ENCODE data around the gene MT1X.

Gene MT1X

DNA sequence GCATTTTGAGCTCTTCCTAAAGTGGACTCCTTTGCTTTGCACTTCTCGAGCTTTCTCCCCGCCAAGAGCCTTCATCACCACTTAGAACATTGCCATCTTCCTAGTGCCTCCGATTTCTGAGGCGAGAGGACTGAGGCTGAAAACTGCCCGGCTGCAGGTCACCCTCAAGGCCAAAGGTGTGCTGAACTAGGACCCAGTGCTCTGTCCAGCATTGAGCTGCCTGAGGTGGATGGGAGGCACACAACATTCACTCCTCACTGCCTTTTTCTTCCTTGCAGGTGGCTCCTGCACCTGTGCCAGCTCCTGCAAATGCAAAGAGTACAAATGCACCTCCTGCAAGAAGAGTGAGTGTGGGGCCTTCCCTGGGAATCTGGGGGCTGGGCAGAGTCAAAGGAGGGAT lies 38.4 kb upstream of the MT1X start:
- DNase-seq (ENCODE audit: low read depth in 1 of 2, low spot score in 1 of 2) = no peak
- in situ Hi-C loops (cut with HindIII; ENCODE audit: low pct_unique_long_range_greater_than_20kb, low sequenced_read_pairs) = no loop called here
- no peak for TF ChIP-seq JUND (IDR thresholded peaks at IDR 0.05; ENCODE audit: low read depth)

DNA sequence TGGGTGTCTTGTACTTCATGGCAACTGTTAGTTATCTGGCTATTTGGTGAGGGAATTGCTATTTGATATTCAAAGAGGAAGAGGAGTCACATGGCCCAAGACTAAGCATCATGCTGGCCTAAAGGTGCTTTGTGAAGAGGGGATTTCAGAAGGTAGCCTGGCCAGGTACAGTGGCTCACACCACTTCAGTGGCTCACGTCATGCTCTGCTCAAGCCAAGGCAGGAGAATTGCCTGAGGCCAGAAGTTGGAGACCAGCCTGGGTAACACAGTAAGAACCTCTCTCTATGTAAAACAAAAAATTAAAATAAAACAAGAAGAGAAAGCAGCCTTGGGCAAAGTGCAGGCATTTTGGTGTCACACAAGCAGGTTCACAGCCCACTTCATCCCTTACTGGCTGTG lies 37.0 kb upstream of the MT1X start:
- in situ Hi-C loops (cut with HindIII; ENCODE audit: low pct_unique_long_range_greater_than_20kb, low sequenced_read_pairs) = no loop called here
- no peak for DNase-seq (ENCODE audit: low read depth in 1 of 2, low spot score in 1 of 2)
- TF ChIP-seq JUND (IDR thresholded peaks at IDR 0.05; ENCODE audit: low read depth) = no peak

DNA sequence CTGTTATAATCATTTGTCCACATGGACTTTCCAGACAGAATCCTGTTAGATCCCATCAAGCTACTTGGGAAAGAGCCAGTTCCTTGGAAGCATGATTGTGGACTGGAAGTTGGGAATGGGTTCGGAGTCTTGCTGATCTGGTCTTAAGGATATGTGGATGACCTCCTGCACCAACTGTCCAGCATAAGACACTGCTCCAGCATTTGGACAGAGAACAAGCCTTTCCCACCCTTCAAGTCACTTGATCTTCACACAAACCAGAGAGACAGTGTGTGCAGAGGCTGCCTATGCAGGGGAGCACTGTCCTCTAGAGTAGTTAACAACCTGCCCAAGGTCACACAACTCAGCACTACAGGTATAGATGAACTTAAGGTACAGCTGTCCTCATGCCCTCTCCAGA lies 36.4 kb upstream of the MT1X start:
- in situ Hi-C loops (cut with HindIII; ENCODE audit: low pct_unique_long_range_greater_than_20kb, low sequenced_read_pairs) = no loop called here

DNA sequence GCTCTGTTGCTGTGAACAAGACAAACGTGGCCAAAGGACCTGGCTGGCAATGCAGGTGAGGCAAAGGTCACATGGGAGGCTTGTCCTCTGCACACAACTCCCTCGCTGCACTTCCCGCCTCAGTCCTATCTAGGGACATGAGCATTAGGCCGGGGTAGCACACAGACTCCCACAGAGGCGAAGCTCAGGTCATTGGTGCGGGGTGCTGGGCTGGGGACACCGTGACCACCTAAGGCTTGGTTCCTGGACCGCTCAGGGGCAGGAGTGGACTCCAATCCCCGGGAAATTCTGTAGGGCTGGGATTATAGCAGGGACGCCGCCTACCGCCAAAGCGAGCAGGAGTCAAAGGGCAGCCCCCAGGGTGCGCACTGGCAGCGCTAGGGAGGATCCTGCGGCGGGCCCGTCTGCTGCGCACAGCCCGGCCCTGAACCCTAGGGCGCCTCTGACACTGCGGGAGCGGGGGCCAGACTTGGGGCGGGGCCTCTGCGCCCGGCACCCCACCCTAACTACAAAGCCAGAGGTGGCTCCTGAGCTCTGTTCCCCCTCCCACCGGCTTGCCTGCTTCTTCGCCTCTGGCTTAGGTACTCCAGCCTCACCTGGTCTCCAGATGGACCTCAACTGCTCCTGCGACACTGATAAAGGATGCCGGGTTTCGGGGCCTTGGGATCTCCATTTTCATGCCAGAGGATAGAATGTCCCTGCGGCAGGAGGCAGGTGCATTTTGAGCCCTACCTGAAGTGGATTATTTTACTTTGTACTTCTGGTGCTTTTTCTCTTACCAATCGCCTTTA lies 34.4 kb upstream of the MT1X start:
- no peak for TF ChIP-seq JUND (IDR thresholded peaks at IDR 0.05; ENCODE audit: low read depth)
- no peak for DNase-seq (ENCODE audit: low read depth in 1 of 2, low spot score in 1 of 2)
- in situ Hi-C loops (cut with HindIII; ENCODE audit: low pct_unique_long_range_greater_than_20kb, low sequenced_read_pairs) = no loop called here

More for the DNA sequence above, 36.4 kb upstream of the MT1X start:
- DNase-seq (ENCODE audit: low read depth in 1 of 2, low spot score in 1 of 2) = no peak
- TF ChIP-seq JUND (IDR thresholded peaks at IDR 0.05; ENCODE audit: low read depth) = no peak

DNA sequence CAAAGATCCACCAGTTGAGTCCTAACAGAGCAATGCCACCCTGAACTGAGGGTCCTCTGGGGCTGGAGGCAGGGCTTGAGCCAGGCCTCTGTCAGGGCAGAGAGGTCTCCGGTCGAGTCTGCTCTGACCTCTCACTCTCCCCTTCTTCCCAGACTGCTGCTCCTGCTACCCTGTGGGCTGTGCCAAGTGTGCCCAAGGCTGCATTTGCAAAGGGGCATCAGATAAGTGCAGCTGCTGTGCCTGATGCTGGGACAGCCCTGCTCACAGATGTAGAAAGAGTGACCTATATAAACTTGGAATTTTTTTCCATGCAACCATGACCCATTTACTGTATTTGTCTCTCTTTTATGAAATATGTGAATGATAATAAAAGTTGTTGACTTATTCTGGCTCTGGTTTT lies 33.0 kb upstream of the MT1X start:
- no peak for TF ChIP-seq JUND (IDR thresholded peaks at IDR 0.05; ENCODE audit: low read depth)
- DNase-seq (ENCODE audit: low read depth in 1 of 2, low spot score in 1 of 2) = no peak
- in situ Hi-C loops (cut with HindIII; ENCODE audit: low pct_unique_long_range_greater_than_20kb, low sequenced_read_pairs) = no loop called here

DNA sequence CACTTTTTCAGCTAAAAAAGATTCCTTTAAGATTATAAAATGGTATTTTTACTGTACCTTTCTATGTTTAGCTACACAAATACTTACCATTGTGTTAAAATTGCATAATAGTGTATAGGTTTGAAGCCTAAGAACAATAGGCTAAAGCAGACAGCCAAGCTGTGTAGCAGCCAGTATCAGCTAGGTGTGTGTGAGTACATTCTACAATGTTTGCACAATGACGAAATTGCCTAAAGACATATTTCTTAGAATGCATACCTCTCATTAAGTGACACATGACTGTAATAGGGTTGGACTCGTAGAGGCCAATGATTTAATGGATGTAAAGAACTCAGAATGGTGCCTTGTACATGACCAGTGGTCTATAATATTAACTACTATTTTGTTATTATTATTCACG lies 32.5 kb upstream of the MT1X start:
- in situ Hi-C loops (cut with HindIII; ENCODE audit: low pct_unique_long_range_greater_than_20kb, low sequenced_read_pairs) = no loop called here
- TF ChIP-seq JUND (IDR thresholded peaks at IDR 0.05; ENCODE audit: low read depth) = no peak

DNA sequence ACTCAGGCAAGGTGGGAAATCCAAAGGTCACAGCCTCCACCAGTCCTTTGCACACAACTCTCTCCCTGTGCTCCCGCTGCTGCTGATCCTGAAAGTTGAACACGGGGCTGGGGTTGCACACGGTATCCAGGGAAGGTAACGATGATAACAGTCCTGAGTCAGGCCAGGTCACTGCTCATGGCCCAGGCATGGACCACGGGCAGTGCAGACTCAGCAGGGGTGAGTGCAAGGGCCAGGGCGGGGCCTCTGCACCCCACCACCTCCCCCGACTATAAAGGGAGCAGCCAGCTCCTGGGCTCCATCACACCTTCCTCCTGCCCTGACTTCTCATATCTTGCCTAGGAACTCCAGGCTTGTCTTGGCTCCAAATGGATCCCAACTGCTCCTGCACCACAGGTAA lies 30.7 kb upstream of the MT1X start, which contains the start of gene MT1B:
Gene MT1B, plus strand, starts transcription at position 301 of the 400 bp plus-strand sequence. Its CDS starts 68 bp downstream, at position 369.
- no peak for TF ChIP-seq JUND (IDR thresholded peaks at IDR 0.05; ENCODE audit: low read depth)
- DNase-seq (ENCODE audit: low read depth in 1 of 2, low spot score in 1 of 2) = no peak
- in situ Hi-C loops (cut with HindIII; ENCODE audit: low pct_unique_long_range_greater_than_20kb, low sequenced_read_pairs) = no loop called here

More for the DNA sequence above, 32.5 kb upstream of the MT1X start:
- DNase-seq (ENCODE audit: low read depth in 1 of 2, low spot score in 1 of 2) = peak in 1 of 2 experiments; percentile 64

DNA sequence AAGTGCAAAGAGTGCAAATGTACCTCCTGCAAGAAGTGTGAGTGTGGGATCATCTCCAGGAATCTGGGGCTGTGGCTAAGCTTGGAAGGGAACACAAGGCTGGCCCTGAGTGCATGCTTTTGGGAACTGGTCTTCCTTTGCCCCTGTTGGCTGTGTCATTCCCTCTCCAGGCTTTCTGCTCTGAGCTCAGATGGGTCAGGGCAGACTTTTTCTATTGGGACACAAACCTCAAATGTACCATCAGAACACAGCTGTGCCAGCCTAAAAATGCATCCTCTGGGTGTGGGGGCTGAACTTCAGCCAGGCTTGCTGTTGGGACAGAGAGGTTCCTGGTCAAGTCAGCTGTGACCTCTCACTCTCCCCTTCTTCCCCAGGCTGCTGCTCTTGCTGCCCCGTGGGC lies 29.7 kb upstream of the MT1X start:
- TF ChIP-seq JUND (IDR thresholded peaks at IDR 0.05; ENCODE audit: low read depth) = no peak
- DNase-seq (ENCODE audit: low read depth in 1 of 2, low spot score in 1 of 2) = no peak
- in situ Hi-C loops (cut with HindIII; ENCODE audit: low pct_unique_long_range_greater_than_20kb, low sequenced_read_pairs) = no loop called here

DNA sequence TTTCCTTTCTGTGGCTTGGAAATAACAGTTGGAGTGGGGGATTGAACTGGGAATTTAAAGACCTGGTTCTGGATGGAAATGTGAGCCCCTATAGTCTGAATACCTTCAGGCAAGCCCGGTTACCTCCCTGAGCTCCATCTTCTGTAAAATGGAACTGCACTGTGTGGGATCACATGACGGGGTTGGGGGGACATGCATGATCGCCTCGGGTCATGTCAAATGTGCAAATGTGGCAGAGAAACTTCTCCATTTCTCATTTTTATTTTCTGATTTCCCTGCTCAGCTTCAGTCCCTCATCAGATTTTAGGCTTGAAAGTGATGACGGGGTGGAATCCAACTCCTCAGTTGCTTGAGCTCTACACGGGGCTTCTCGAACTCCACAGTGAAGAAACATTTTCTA lies 29.1 kb upstream of the MT1X start:
- in situ Hi-C loops (cut with HindIII; ENCODE audit: low pct_unique_long_range_greater_than_20kb, low sequenced_read_pairs) = no loop called here
- no peak for TF ChIP-seq JUND (IDR thresholded peaks at IDR 0.05; ENCODE audit: low read depth)
- no peak for DNase-seq (ENCODE audit: low read depth in 1 of 2, low spot score in 1 of 2)

DNA sequence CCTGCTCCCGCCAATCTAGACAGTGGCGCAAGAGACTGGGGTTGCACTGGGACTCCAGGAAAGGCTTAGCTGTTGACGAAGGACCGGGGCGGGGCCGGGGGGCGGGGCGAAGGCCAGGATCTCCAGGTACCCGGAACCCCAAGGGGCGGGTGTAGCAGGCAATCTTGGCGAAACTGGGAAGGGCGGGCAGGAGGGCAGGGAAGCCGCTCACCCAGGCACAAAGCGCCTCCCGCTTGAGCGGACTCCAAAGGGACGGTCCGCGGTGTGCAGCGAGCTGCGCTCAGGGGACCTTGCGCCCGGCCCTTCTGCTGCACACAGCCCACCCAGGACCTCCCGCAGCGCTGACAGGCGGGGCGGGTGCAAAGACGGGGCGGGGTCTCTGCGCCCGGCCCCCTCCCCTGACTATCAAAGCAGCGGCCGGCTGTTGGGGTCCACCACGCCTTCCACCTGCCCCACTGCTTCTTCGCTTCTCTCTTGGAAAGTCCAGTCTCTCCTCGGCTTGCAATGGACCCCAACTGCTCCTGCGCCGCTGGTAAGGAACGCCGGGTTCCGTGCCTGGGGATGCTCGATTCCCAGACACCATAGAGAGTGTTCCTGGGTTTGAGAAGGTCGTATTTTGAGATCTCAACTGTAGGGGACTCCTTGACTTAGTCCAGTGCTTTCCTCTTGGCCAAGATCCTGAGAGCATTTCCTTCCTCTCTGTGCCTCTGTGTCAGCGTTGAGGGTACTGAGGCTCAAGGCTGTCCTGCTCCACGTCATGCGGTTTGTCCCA lies 24.5 kb upstream of the MT1X start, which contains the start of gene MT1F:
Gene MT1F, plus strand, starts transcription at position 405 of the 772 bp plus-strand sequence. Its CDS starts 100 bp downstream, at position 505.
- in situ Hi-C loops (cut with HindIII; ENCODE audit: low pct_unique_long_range_greater_than_20kb, low sequenced_read_pairs) = no loop called here
- no peak for TF ChIP-seq JUND (IDR thresholded peaks at IDR 0.05; ENCODE audit: low read depth)
- peak; percentile 84 to 90 for DNase-seq (ENCODE audit: low read depth in 1 of 2, low spot score in 1 of 2)

DNA sequence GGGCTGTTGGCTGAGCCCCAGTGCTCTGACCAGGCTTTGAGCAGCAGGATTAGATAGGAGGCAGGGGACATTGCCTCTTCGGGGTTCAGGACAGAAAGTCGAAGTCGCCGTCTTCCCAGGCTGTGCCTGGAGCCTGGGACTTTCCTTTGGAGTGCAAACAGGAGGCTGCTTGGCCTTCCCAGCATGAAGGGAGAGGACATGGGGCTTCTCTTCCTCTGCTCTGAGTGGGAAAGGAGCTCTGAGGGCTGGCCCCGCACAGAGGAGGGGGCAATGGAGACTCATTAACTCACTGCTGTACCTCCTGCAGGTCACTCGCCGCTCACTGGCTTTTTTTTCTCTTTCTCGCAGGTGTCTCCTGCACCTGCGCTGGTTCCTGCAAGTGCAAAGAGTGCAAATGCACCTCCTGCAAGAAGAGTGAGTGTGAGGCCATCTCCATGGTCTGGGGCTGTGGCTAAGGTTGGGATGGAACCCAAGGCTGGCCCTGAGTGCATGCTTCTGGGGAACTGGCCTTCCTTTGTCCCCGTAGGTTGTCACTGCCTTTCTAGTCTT lies 23.9 kb upstream of the MT1X start:
- no peak for TF ChIP-seq JUND (IDR thresholded peaks at IDR 0.05; ENCODE audit: low read depth)
- no peak for DNase-seq (ENCODE audit: low read depth in 1 of 2, low spot score in 1 of 2)
- in situ Hi-C loops (cut with HindIII; ENCODE audit: low pct_unique_long_range_greater_than_20kb, low sequenced_read_pairs) = no loop called here

DNA sequence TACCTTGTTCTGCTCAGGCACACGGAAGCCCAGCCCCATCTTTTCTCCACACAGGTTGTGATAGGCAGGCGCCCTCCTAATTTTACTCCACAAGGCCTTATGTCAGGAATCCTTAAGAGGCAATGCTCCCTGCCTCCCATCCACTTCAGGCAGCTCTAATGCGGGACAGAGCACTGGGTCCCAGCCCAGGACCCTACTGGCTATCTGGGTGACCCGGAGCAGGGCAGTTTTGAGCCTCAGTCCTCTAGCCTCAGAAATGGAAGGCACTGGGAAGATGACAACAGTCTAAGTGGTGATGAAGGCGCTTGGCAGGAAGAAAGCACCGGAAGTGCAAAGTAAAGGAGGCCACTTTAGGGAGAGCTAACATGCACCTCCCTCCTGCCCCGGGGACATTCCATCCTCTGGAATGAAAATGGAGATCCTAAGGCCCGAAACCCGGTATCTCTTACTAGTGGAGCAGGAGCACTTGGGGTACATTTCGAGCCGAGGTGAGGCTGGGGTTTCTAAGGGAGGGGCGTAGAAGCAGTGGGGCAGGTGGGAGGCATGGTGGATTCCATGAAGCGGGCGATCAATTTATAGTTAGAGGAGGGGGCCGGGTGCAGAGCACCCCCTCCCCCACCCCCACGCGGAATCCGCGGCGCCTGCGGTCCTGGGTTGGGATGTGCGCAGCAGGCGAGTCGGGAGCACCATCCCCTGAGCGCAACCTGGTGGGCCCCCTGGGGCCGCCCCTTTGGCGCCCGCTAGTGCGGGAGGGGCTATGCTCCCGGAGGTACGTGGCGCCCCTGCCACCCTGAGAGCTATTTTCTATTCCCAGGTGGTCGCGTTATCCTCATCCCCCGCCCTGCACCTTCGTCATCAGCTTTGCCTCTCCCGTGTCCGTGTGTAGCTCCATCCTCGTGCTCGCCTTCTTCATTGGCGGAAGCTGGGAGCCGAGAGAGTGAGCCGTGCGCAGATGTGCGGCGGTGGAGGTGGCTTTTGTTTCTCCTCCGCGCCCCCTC lies 19.6 kb upstream of the MT1X start:
- TF ChIP-seq JUND (IDR thresholded peaks at IDR 0.05; ENCODE audit: low read depth) = no peak
- no peak for DNase-seq (ENCODE audit: low read depth in 1 of 2, low spot score in 1 of 2)
- in situ Hi-C loops (cut with HindIII; ENCODE audit: low pct_unique_long_range_greater_than_20kb, low sequenced_read_pairs) = no loop called here

Data from T47D (cell line).